Measurements from ENCODE around the gene CXXC1.

GRCh38 chr18:50327983-50328382 is 40.5 kb upstream of the CXXC1 start:
- no peak for TF ChIP-seq GATA3 (IDR thresholded peaks at IDR 0.05; ENCODE audit: low read depth, low read length)
- no peak for TF ChIP-seq GATA2 (IDR thresholded peaks at IDR 0.05; ENCODE audit: low read depth, low read length)
